ENCODE measurements around the gene ARHGAP26.

ARHGAP26 gene

GRCh38 chr5:142784401-142784955 lies 14.3 kb downstream of the ARHGAP26 start:
- no peak for DNase-seq (ENCODE audit: low read depth in 2 of 2)

DNA sequence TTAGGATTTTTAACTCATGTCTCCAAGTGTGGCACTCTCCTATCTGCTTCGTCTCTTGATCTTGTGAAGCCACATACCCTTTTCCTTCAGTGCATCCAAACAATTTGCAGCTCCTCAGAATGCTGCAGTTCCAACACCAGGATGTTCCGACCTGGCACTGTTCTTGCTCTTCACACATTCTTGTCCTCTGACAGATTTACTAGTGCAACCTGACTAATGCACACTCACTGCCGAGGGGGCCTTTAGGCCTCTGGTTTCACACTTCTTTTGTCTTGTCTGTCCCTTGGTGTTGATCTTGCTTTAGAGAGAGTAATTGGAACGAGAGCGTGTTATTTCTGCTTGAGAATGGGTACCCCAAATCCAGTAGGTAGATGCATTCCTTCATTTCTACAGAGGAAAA lies 15.0 kb downstream of the ARHGAP26 start:
- no peak for DNase-seq (ENCODE audit: low read depth in 2 of 2)

DNA sequence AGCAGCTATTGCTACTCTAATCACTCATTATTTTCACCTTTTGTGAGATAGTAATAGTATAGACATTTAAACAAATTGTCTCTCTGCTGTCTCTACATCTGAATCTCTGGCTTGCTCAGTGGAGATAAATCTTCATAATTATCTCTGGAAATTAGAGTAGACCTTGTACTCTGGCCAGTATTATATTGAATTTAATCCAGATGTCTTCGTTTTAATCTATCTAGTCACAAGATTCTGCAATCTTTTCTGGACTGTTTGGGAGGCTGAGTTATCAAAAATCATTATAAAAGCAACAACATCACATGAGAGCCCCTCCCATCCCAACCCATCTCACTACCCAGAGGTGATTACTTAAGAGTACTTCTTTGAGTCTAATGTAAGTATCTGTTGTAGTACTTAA lies 19.0 kb downstream of the ARHGAP26 start:
- no peak for DNase-seq (ENCODE audit: low read depth in 2 of 2)

GRCh38 chr5:142792012-142792864 lies 22.1 kb downstream of the ARHGAP26 start:
- DNase-seq (ENCODE audit: low read depth in 2 of 2): no peak

DNA sequence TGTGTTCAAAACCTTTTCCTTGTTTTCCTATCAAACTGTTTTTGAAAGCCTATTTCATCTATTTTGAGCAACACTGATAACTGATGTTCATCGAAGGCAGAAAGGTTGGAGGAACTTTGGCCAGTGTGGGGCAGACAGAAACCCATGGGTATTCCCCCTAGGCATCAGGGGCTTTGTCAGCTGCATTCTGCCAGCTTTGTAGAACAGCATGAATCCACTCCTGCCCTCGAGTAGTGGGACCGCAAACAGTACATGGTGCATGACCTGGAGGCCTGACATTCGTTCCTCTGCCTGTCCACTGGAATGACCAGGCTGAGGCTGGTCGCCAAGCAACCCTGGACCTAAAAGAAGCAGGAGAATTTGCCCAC lies 22.7 kb downstream of the ARHGAP26 start:
- DNase-seq (ENCODE audit: low read depth in 2 of 2): no peak

- DNase-seq (ENCODE audit: low read depth in 2 of 2): no peak
Observed at GRCh38 chr5:142794537-142794936, 24.4 kb downstream of the ARHGAP26 start.

DNA sequence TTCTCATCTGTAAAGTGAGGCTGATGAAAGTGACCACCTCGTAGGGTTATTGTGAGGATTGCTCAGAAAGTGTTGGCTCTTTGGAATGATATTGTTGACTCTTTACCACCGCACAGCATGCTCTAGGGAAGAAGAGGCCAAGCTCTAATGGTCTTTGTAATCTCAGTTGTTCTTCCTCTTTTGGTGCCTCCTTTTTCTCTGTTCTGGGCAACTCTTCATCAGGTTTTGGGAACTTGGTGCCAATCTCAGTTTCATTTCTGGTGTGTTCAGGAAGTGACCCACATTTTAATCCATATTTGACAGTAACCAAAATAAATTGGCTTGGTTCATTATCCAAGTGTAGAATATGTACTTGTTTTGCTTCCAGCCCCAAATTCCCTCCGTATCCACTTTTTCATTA lies 25.1 kb downstream of the ARHGAP26 start:
- no peak for DNase-seq (ENCODE audit: low read depth in 2 of 2)

DNA sequence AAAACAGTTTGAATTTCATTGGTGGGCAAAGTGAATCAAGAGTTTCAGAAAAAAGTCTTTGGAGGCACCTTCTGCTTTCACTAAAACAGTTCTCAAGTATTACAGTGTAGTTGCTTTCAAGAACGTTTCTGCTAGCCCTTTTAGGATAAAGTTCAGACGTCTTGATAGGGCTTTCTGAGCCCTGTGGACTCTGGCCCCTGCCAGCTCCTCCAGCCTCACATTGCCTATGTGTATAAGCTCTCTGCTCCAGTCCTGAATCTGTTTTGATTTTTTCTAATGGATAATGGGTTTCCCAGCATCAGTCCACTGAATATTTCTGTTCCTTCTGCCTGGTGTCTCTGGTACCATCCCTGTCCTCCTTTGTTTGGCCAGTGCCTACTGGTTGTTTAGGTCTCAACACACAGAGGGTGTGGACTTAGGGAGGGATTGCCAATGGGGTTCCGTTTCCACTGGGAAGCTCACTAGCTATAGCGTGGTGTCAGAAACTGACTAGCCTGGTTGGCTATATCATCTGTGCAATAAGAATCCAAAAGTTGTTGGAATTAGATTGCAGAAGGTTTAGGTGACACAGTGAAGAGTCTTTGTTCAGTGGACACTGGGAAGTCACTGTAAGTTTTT lies 26.4 kb downstream of the ARHGAP26 start:
- DNase-seq (ENCODE audit: low read depth in 2 of 2): no peak

- DNase-seq (ENCODE audit: low read depth in 2 of 2): no peak
Observed at GRCh38 chr5:142797420-142797819, 27.2 kb downstream of the ARHGAP26 start.

- DNase-seq (ENCODE audit: low read depth in 2 of 2): no peak
Observed at GRCh38 chr5:142798099-142798770, 28.1 kb downstream of the ARHGAP26 start.

DNA sequence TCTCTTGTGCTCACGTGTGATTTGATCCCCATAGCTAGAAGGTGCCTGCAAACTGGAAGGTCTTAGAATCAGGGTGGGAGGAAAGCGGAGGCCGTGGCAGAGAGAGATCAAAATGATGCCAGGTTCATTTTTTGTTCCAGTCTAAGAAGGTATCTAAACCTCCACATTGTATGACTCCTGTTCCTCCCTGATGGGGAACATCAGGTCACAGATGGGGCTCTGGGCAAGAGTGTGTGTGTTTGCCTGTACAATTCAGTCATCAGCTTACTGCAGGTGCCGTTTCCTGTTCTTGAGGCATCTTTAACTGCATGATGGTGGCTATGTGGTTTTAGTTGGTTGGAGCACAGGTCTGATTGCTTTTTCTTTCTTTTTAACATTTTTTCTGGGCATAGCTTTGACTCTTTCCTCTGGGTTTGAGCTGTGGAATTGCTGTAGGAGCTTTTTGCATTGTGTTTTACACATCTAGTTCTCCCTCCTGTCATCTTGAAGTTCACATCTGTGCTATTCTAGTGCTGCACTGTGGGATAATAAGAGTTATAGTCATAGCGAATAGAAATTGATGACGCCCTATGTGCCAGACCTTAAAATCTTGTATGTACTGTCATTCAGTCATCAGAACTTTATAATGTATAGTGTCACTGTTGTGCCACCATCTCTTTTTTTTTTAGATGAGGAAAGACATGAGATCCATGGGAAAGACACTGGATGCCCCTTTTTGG lies 30.8 kb downstream of the ARHGAP26 start:
- DNase-seq (ENCODE audit: low read depth in 2 of 2): no peak

- no peak for DNase-seq (ENCODE audit: low read depth in 2 of 2)
Observed at GRCh38 chr5:142801495-142801871, 31.3 kb downstream of the ARHGAP26 start.

GRCh38 chr5:142803428-142804125 lies 33.4 kb downstream of the ARHGAP26 start:
- no peak for DNase-seq (ENCODE audit: low read depth in 2 of 2)

DNA sequence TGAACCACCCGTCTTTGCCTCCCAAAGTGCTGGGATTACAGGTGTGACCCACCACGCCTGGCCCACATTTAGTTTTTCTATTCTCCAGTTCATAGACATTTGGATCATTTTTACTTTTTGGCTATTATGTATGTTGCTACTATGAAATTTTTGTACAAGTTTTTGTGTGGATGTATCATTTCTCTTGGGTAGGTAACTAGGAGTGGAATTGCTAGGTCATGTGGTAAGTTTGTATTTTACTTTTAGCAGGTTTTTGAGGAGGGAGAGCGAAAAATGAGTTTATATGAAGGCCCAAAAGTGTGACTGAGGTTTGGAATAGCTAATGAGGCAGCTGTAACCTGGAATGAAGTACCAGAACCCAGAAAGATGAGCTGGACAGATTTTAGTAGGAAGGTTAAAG lies 35.2 kb downstream of the ARHGAP26 start:
- DNase-seq (ENCODE audit: low read depth in 2 of 2): no peak

- DNase-seq (ENCODE audit: low read depth in 2 of 2): no peak
Observed at GRCh38 chr5:142806841-142807267, 36.7 kb downstream of the ARHGAP26 start.

- no peak for DNase-seq (ENCODE audit: low read depth in 2 of 2)
Observed at GRCh38 chr5:142807372-142807911, 37.3 kb downstream of the ARHGAP26 start.

- no peak for DNase-seq (ENCODE audit: low read depth in 2 of 2)
Observed at GRCh38 chr5:142808878-142809598, 38.9 kb downstream of the ARHGAP26 start.

- no peak for DNase-seq (ENCODE audit: low read depth in 2 of 2)
Observed at GRCh38 chr5:142810081-142810480, 39.9 kb downstream of the ARHGAP26 start.

GRCh38 chr5:142810743-142811290 lies 40.6 kb downstream of the ARHGAP26 start:
- DNase-seq (ENCODE audit: low read depth in 2 of 2): no peak

Data from stimulated activated CD8-positive, alpha-beta memory T cell treated with anti-CD3 and anti-CD28 coated beads, Interleukin-15, amount 100 ng/mL, for 4 hours (primary cell).